GM15510 (cell line): ENCODE data around the gene GABARAP.

Experiments used
- POLR2A ChIP-seq: IDR thresholded peaks from 3 replicates; pipeline ENCODE4 v1.6.1; 2011; ENCODE audit warnings: borderline replicate concordance; ENCODE audit not compliant: insufficient read length; ENCODE audit errors: extremely low read depth

GABARAP gene

DNA sequence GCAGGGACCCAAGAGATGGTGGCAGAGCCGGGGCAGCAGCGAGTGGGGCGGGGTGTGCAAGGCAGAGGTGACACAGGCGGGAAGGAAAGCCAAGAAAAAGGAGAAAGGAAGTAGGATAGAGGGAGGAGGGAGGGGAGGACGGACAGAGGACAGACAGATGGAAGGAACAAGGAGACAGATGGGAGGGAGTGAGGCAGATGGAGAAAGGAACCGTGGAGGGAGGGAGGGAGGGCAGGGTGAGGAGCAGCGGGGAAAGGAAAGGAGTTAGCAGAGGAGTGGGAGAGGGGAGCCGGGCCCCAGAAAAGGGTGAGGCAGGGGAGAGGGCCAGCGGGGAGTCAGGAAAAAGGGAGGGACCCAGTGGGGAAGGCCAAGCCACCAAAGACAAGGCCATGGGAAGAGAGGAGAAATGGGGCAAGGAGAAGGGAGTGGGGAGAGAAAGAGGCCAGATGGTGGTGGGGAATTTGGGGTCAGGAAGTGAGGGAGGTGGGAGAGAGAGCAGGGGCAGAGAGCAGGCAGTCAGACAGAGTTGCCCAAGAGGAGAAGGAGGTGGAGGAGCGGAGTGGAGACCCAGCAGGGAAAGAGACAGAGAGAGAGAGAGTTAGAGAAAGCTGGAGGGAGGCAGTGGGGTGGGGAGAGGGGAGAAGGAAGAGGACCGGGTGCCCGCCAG is 49.8 kb downstream of the GABARAP start:
- no peak for TF ChIP-seq POLR2A

DNA sequence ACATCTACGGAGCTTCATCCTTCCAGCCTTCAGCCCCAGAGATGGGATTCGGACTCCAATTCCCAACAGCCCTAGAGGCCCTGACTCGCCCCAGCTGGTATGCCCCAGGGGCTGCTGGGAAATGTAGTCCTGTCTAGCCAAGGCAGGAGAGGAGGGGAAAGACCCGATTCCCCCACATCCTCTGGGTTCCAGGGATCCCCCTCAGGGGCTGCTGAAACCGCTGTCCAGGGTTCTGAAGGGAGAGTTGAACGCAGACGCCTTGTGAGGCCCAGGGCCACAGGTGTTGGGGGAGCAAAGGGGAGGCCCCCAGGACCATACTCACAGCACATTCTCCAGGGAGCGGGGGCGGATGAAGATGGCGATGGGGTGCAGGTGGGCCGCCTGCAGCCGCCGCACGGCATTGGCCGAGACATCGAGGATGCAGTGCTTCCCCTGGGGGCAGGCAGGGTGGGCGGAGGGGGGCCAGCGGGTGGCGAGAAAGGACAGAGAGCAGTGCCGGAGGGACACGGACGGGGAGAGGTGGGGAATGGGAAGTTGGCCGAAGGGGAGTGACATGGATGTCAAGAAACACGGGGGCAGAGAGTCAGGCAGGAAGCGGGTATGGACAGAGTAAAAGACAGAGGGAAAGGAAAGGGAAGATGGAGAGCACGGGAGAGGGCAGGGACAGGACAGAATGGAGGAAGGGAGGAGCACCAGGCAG is 50.5 kb downstream of the GABARAP start:
- TF ChIP-seq POLR2A: no peak

DNA sequence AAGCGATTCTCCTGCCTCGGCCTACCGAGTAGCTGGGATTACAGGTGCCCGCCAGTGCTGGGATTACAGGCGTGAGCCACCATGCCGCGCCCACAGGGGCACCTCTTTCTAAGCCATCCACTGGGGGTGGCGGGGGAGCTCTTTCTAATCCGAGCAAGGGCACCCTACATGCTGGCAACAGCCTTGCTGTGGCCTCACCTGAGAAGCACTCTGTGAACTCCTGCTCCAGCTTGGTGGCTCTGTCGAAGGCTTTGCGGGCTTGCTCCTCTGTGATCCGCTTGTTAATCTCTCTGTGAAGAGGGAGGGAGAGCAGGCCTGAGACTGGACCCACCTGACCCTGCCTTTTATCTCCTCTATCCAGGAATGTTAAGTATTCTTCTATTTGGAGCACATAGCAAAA is 51.2 kb downstream of the GABARAP start:
- TF ChIP-seq POLR2A: no peak

DNA sequence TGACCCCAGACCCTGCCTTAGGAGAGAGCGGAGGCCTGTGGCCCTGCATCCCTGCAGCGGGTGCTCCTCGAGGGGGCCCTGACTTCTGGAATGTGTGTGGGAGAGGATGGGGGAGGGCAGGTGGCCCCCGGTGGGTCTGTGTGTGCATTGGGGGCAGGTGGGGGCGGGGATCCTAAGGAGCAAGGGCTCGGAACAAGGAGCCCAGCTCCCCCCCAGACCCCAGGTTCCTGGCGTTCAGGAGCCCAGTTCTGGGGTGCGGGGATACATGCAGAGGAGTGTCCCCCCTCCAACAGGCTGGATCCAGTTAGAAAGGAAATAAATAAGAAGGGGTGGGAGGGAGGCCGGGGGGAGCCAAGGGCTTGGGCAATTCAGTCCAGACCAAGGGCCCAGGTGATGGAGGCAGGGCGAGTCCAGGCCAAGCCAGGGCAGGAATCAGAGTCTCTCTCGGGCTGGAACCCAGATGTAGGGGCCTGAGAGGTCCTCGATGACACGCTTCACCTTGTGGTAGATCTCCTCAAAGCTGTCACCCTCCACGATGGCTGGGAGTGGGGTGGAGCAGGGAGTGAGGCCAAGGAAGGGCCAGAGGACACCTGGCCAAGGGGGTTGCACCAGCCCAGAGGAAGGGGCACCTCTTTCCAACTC is 51.9 kb downstream of the GABARAP start:
- TF ChIP-seq POLR2A: no peak
